HepG2 (cell line): ENCODE measurements around the gene TEF. TPM values are rescaled to one million over a fixed set of nuclear protein-coding genes. Genes with fewer than 3 reads are reported as not detected.

Experiments
- ARHGAP35 ChIP-seq: sonication (generic); formaldehyde crosslinking; IDR thresholded peaks from 2 replicates; pipeline ENCODE4 v1.9.0; 2022; ENCODE audit warnings: mild to moderate bottlenecking, inconsistent platforms, moderate library complexity, missing genetic modification reagents, borderline replicate concordance
- ATF7-NPFF ChIP-seq: sonication (generic); formaldehyde crosslinking; IDR thresholded peaks from 2 replicates; pipeline ENCODE4 v1.8.1; 2023; ENCODE audit warnings: mild to moderate bottlenecking, low read depth, missing genetic modification reagents, moderate library complexity
- CEBPG ChIP-seq: IDR thresholded peaks from 2 replicates; pipeline ENCODE4 v1.6.1; 2016
- CENPX ChIP-seq: sonication (generic); formaldehyde crosslinking; IDR thresholded peaks from 2 replicates; pipeline ENCODE4 v1.9.0; 2021; ENCODE audit warnings: mild to moderate bottlenecking, missing genetic modification reagents, moderate library complexity
- EZH2 ChIP-seq: conservative IDR thresholded peaks from 2 replicates; pipeline ENCODE4 v1.6.1; 2012; ENCODE audit warnings: mild to moderate bottlenecking, low read depth, low read length, moderate library complexity
- HINFP ChIP-seq: sonication (generic); formaldehyde crosslinking; IDR thresholded peaks from 2 replicates; pipeline ENCODE4 v1.4.0; 2020; ENCODE audit warnings: low read depth, mild to moderate bottlenecking, missing genetic modification reagents
- HNRNPL ChIP-seq: fragments of 200-400 bp; formaldehyde crosslinking; IDR thresholded peaks from 2 replicates; pipeline ENCODE4 v1.6.1; 2017; ENCODE audit warnings: mild to moderate bottlenecking, low read depth, low read length
- NCOA1 ChIP-seq: sonication (generic); formaldehyde crosslinking; IDR thresholded peaks from 2 replicates; pipeline ENCODE4 v1.9.0; 2021; ENCODE audit warnings: missing genetic modification reagents
- RFXAP ChIP-seq: sonication (generic); formaldehyde crosslinking; IDR thresholded peaks from 2 replicates; pipeline ENCODE4 v1.4.0; 2020; ENCODE audit warnings: missing genetic modification reagents, borderline replicate concordance
- SOX6 ChIP-seq, 2 experiments: fragments of 450-650 bp in 1 of 2; sonication (generic) in 1 of 2; formaldehyde crosslinking in 1 of 2; IDR thresholded peaks; 2 replicates each; pipeline versions ENCODE4 v1.4.0 to v1.6.1; 2017 to 2020; ENCODE audit warnings: antibody characterized with exemption in 1 of 2, mild to moderate bottlenecking in 1 of 2, missing genetic modification reagents in 1 of 2
- STAT5B ChIP-seq: sonication (generic); formaldehyde crosslinking; IDR thresholded peaks from 2 replicates; pipeline ENCODE4 v1.4.0; 2020; ENCODE audit warnings: missing genetic modification reagents
- TAF1 ChIP-seq: sonication (generic); formaldehyde crosslinking; IDR thresholded peaks from 2 replicates; pipeline ENCODE4 v1.4.0; 2020; ENCODE audit warnings: missing genetic modification reagents
- TIGD3 ChIP-seq: sonication (generic); formaldehyde crosslinking; IDR thresholded peaks from 2 replicates; pipeline ENCODE4 v1.5.1; 2020; ENCODE audit warnings: mild to moderate bottlenecking, missing genetic modification reagents, borderline replicate concordance
- ZKSCAN5 ChIP-seq: sonication (generic); formaldehyde crosslinking; IDR thresholded peaks from 2 replicates; pipeline ENCODE4 v1.5.1; 2020; ENCODE audit warnings: mild to moderate bottlenecking, missing genetic modification reagents
- ZNF17 ChIP-seq: sonication (generic); formaldehyde crosslinking; IDR thresholded peaks from 2 replicates; pipeline ENCODE4 v1.5.0; 2020; ENCODE audit warnings: mild to moderate bottlenecking, missing genetic modification reagents
- ZNF549 ChIP-seq: sonication (generic); formaldehyde crosslinking; IDR thresholded peaks from 2 replicates; pipeline ENCODE4 v1.5.0; 2020; ENCODE audit warnings: missing genetic modification reagents
- ZNF552 ChIP-seq: sonication (generic); formaldehyde crosslinking; IDR thresholded peaks from 2 replicates; pipeline ENCODE4 v1.9.0; 2022; ENCODE audit warnings: missing genetic modification reagents, mild to moderate bottlenecking, borderline replicate concordance
- ZNF678 ChIP-seq: sonication (generic); formaldehyde crosslinking; IDR thresholded peaks from 2 replicates; pipeline ENCODE4 v1.4.0; 2020; ENCODE audit warnings: mild to moderate bottlenecking, missing genetic modification reagents
- ZNF747 ChIP-seq: sonication (generic); formaldehyde crosslinking; IDR thresholded peaks from 2 replicates; pipeline ENCODE4 v1.8.1; 2023; ENCODE audit warnings: missing genetic modification reagents, mild to moderate bottlenecking, borderline replicate concordance
- polyA plus RNA-seq, 8 experiments: library from polyadenylated mRNA; depleted of rRNA in 3 of 8; stranded (reverse) in 7 of 8; unstranded in 1 of 8; fragments of >200 nt; fragmentation: Illumina TruSeq in 4 of 8; extraction: Trizol in 4 of 8; gene quantifications; 2 replicates each; pipeline versions ENCODE4 v1.2.1 to v1.2.3, GENCODE V29; 2011 to 2016; ENCODE audit warnings: low read depth in 4 of 8, missing spikeins in 1 of 8, mixed read lengths in 1 of 8; ENCODE audit not compliant: insufficient read depth in 1 of 8
- total RNA-seq, 5 experiments: library from RNA; depleted of rRNA; stranded (reverse); fragments of >200 nt; fragmentation: Illumina TruSeq; extraction: Trizol; gene quantifications; 2 replicates each; pipeline ENCODE4 v1.2.3, GENCODE V29; 2016; ENCODE audit warnings: low read depth in 1 of 5
- TF ChIP-seq, protein P1 (sequence below): sonication (generic); formaldehyde crosslinking; IDR thresholded peaks from 2 replicates; pipeline ENCODE4 v1.4.0; 2020; ENCODE audit warnings: missing genetic modification reagents
- TF ChIP-seq, protein P2 (sequence below): IDR thresholded peaks from 2 replicates; pipeline ENCODE4 v1.6.1; 2016

Gene TEF
- total and polyA plus RNA-seq, 2 of the 13 experiments (the other 11 are each of a cell fraction or from before 2014, with no cell fraction given): 7.6 to 11.2 TPM

GRCh38 chr22:41444360-41445128 lies 62.8 kb downstream of the TEF start (continued):
- TF ChIP-seq, protein P1, sequence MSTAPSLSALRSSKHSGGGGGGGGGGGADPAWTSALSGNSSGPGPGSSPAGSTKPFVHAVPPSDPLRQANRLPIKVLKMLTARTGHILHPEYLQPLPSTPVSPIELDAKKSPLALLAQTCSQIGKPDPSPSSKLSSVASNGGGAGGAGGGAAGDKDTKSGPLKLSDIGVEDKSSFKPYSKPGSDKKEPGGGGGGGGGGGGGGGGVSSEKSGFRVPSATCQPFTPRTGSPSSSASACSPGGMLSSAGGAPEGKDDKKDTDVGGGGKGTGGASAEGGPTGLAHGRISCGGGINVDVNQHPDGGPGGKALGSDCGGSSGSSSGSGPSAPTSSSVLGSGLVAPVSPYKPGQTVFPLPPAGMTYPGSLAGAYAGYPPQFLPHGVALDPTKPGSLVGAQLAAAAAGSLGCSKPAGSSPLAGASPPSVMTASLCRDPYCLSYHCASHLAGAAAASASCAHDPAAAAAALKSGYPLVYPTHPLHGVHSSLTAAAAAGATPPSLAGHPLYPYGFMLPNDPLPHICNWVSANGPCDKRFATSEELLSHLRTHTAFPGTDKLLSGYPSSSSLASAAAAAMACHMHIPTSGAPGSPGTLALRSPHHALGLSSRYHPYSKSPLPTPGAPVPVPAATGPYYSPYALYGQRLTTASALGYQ (CRISPR knock-in tag): no peak; the same call in 1 of the 2 replicates
- 0 out of 2 replicates have a peak, but pooled peaks have one; percentile 28 for TF ChIP-seq TIGD3
- 0 out of 2 replicates have a peak, but pooled peaks have one; percentile 38 for TF ChIP-seq HNRNPL
- TF ChIP-seq NCOA1 (CRISPR knock-in tag): no peak
- TF ChIP-seq ZNF678 (CRISPR knock-in tag): no peak
- 0 out of 2 replicates have a peak, but pooled peaks have one; percentile 40 for TF ChIP-seq ZNF747
- TF ChIP-seq, protein P2, sequence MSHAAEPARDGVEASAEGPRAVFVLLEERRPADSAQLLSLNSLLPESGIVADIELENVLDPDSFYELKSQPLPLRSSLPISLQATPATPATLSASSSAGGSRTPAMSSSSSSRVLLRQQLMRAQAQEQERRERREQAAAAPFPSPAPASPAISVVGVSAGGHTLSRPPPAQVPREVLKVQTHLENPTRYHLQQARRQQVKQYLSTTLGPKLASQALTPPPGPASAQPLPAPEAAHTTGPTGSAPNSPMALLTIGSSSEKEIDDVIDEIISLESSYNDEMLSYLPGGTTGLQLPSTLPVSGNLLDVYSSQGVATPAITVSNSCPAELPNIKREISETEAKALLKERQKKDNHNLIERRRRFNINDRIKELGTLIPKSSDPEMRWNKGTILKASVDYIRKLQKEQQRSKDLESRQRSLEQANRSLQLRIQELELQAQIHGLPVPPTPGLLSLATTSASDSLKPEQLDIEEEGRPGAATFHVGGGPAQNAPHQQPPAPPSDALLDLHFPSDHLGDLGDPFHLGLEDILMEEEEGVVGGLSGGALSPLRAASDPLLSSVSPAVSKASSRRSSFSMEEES (CRISPR knock-in tag): 0 out of 2 replicates have a peak, but pooled peaks have one; percentile 17
- TF ChIP-seq ARHGAP35 (CRISPR knock-in tag): 0 out of 2 replicates have a peak, but pooled peaks have one; percentile 49
- TF ChIP-seq CEBPG (CRISPR knock-in tag): no peak
- no peak; the same call in 1 of the 2 replicates for TF ChIP-seq HINFP (CRISPR knock-in tag)
- TF ChIP-seq ATF7-NPFF (CRISPR knock-in tag): no peak
- no peak for TF ChIP-seq EZH2
- peak; percentile 42; the same call in 1 of the 2 replicates for TF ChIP-seq RFXAP (CRISPR knock-in tag)
- no peak for TF ChIP-seq ZNF549 (CRISPR knock-in tag)
- TF ChIP-seq STAT5B: no peak
- TF ChIP-seq ZNF17 (CRISPR knock-in tag): no peak
- TF ChIP-seq CENPX (CRISPR knock-in tag): no peak
- TF ChIP-seq SOX6 (IDR thresholded peaks at IDR 0.05): no peak
- TF ChIP-seq SOX6 (CRISPR knock-in tag; IDR thresholded peaks at IDR 0.05): peak; percentile 55
- no peak for TF ChIP-seq ZNF552
- TF ChIP-seq ZKSCAN5 (CRISPR knock-in tag): no peak
- TF ChIP-seq TAF1 (CRISPR knock-in tag): peak; percentile 51
